Activated CD4-positive, alpha-beta T cell treated with anti-CD3 and anti-CD28 coated beads, Interleukin-2, amount 10 ng/mL, durations not matched to agents 7 days and 5 days (primary cell): Measurements from ENCODE around the gene UGT1A1. TPM values are rescaled to one million over a fixed set of nuclear protein-coding genes. Genes with fewer than 3 reads are reported as not detected.
"Not testable (repeated sequence)": the region's sequence is repeated elsewhere in the genome, so short reads cannot be mapped to it uniquely, and the experiment has no call there.

ENCODE experiments used
- CTCF ChIA-PET: fragments of 350-600 bp; sonication (Branson Sonifier 250); formaldehyde crosslinking; loops from one replicate; lab custom pipeline; 2021; ENCODE audit warnings: antibody characterized with exemption; lab: Charles Lee
- POLR2A ChIA-PET: fragments of 350-600 bp; sonication (Branson Sonifier 250); formaldehyde crosslinking; loops from one replicate; lab custom pipeline; 2021; ENCODE audit warnings: antibody characterized with exemption; lab: Charles Lee
- DNase-seq: peaks from one replicate; pipeline ENCODE4 v3.0.0-alpha.2; 2020
- H3K27ac Mint-ChIP-seq: one replicate; pipeline ENCODE4 v1.8.0; 2021; ENCODE audit warnings: mild to moderate bottlenecking, moderate library complexity, mixed read lengths
- H3K27me3 Mint-ChIP-seq: one replicate; pipeline ENCODE4 v1.8.0; 2021; ENCODE audit warnings: mixed read lengths
- H3K36me3 Mint-ChIP-seq: one replicate; pipeline ENCODE4 v1.8.0; 2021; ENCODE audit warnings: low read depth, mixed read lengths
- H3K4me1 Mint-ChIP-seq: one replicate; pipeline ENCODE4 v1.8.0; 2021; ENCODE audit warnings: mixed read lengths
- H3K4me3 Mint-ChIP-seq: one replicate; pipeline ENCODE4 v1.8.0; 2021; ENCODE audit warnings: mild to moderate bottlenecking, moderate library complexity, mixed read lengths
- H3K9me3 Mint-ChIP-seq: one replicate; pipeline ENCODE4 v1.8.0; 2021; ENCODE audit warnings: mixed read lengths
- total RNA-seq, 2 experiments: library from RNA; stranded (reverse); gene quantifications; one replicate each; pipeline ENCODE4 v1.2.3, GENCODE V29; 2021

UGT1A1 gene
- not detected for total RNA-seq

- Mint-ChIP-seq H3K4me3 (no peak within 1 kb of the TSS), H3K27me3 (peaks cover 16% of the 10 kb centered on the region), H3K36me3 (no peaks in the 10 kb centered on the region), H3K9me3 (no peaks in the 10 kb centered on the region), H3K27ac (no peak within 1 kb of the TSS), H3K4me1 (no peaks in the 10 kb centered on the region)
- DNase-seq, result no peak
- POLR2A ChIA-PET, result no interaction called here
- CTCF ChIA-PET, result no interaction called here
Measured at GRCh38 chr2:233760043-233760442, at the start of gene UGT1A1. Gene UGT1A1 (plus strand): TSS chr2:233760270. CDS start chr2:233760288, 18 bp downstream.

GRCh38 chr2:233711312-233712008, 48.6 kb upstream of the UGT1A1 start:
- H3K36me3 Mint-ChIP-seq, result no peaks in the 10 kb centered on the region
- ChIA-PET POLR2A (no interaction called here), CTCF (no interaction called here)
- H3K4me3 Mint-ChIP-seq, result no peak overlapping the region
- peaks cover 5% of the 10 kb centered on the region for H3K4me1 Mint-ChIP-seq
- no peaks in the 10 kb centered on the region for H3K9me3 Mint-ChIP-seq
- DNase-seq, result peak; percentile 79
- peaks cover 32% of the 10 kb centered on the region for H3K27me3 Mint-ChIP-seq
- H3K27ac Mint-ChIP-seq, result no peak overlapping the region

- Mint-ChIP-seq H3K36me3 (no peaks in the 10 kb centered on the region), H3K27me3 (peaks cover 28% of the 10 kb centered on the region), H3K9me3 (no peaks in the 10 kb centered on the region), H3K27ac (no peak within 1 kb of the TSS), H3K4me3 (no peak within 1 kb of the TSS), H3K4me1 (peaks cover 5% of the 10 kb centered on the region)
- no peak for DNase-seq
- ChIA-PET POLR2A (no interaction called here), CTCF (no interaction called here)
Measured at GRCh38 chr2:233712611-233713261, 47.3 kb upstream of the UGT1A1 start, which contains the start of gene UGT1A5. Gene UGT1A5 (plus strand): TSS chr2:233712907. CDS start chr2:233712992, 85 bp downstream.

GRCh38 chr2:233713262-233713615, 46.8 kb upstream of the UGT1A1 start:
- Mint-ChIP-seq H3K4me3 (no peak overlapping the region), H3K36me3 (no peaks in the 10 kb centered on the region), H3K27me3 (peaks cover 26% of the 10 kb centered on the region), H3K9me3 (no peaks in the 10 kb centered on the region), H3K27ac (no peak overlapping the region), H3K4me1 (peaks cover 5% of the 10 kb centered on the region)
- ChIA-PET POLR2A (no interaction called here), CTCF (no interaction called here)
- DNase-seq, result no peak

- CTCF ChIA-PET, result no interaction called here
- Mint-ChIP-seq H3K36me3 (no peaks in the 10 kb centered on the region), H3K27ac (no peak overlapping the region), H3K9me3 (no peaks in the 10 kb centered on the region), H3K4me1 (peaks cover 5% of the 10 kb centered on the region), H3K4me3 (no peak overlapping the region), H3K27me3 (peaks cover 25% of the 10 kb centered on the region)
- POLR2A ChIA-PET, result no interaction called here
- DNase-seq, result no peak
Measured at GRCh38 chr2:233714121-233714520, 45.9 kb upstream of the UGT1A1 start.

DNA sequence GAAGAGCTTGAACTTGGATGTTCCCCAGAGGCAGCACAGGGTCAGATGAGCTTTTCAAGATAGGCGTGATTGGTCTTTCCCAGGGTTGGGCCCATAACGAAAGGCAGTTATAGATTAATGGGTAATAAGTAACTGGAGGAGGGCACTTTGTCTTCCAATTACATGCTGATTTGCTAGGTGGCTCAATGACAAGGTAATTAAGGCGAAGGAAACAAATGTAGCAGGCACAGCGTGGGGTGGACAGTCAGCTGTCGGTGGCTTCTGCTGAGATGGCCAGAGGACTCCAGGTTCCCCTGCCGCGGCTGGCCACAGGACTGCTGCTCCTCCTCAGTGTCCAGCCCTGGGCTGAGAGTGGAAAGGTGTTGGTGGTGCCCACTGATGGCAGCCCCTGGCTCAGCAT, 41.5 kb upstream of the UGT1A1 start, which contains the start of gene UGT1A4:
UGT1A4 (plus strand) TSS at position 185 of the 400 bp plus-strand sequence; CDS start at position 270, 85 bp downstream.
- Mint-ChIP-seq H3K4me3 (no peak within 1 kb of the TSS), H3K4me1 (peaks cover 5% of the 10 kb centered on the region), H3K9me3 (no peaks in the 10 kb centered on the region), H3K36me3 (no peaks in the 10 kb centered on the region), H3K27me3 (peaks cover 18% of the 10 kb centered on the region), H3K27ac (no peak within 1 kb of the TSS)
- ChIA-PET POLR2A (no interaction called here), CTCF (no interaction called here)
- no peak for DNase-seq

DNA sequence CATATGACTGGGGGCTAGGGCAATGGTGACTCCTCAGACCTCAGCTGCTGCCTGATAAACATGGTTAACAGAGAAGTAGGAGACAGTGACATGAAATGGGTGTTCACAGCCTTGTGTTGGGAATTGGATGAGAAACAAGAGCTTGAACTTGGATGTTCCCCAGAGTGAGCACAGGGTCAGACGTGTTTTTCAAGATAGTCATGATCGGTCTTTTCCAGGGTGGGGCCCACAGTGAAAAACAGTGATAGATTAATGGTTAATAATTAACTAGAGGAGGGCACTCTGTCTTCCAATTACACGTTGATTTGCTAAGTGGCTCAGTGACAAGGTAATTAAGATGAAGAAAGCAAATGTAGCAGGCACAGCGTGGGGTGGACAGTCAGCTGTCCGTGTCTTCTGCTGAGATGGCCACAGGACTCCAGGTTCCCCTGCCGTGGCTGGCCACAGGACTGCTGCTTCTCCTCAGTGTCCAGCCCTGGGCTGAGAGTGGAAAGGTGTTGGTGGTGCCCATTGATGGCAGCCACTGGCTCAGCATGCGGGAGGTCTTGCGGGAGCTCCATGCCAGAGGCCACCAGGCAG, 31.3 kb upstream of the UGT1A1 start, which contains the start of gene UGT1A3:
UGT1A3 (plus strand) TSS at position 320 of the 579 bp plus-strand sequence; CDS start at position 405, 85 bp downstream.
- peaks cover 6% of the 10 kb centered on the region for H3K27me3 Mint-ChIP-seq
- no peak within 1 kb of the TSS for H3K4me3 Mint-ChIP-seq
- no peaks in the 10 kb centered on the region for H3K4me1 Mint-ChIP-seq
- CTCF ChIA-PET, result no interaction called here
- H3K36me3 Mint-ChIP-seq, result no peaks in the 10 kb centered on the region
- POLR2A ChIA-PET, result no interaction called here
- H3K9me3 Mint-ChIP-seq, result no peaks in the 10 kb centered on the region
- no peak within 1 kb of the TSS for H3K27ac Mint-ChIP-seq
- DNase-seq, result no peak

DNA sequence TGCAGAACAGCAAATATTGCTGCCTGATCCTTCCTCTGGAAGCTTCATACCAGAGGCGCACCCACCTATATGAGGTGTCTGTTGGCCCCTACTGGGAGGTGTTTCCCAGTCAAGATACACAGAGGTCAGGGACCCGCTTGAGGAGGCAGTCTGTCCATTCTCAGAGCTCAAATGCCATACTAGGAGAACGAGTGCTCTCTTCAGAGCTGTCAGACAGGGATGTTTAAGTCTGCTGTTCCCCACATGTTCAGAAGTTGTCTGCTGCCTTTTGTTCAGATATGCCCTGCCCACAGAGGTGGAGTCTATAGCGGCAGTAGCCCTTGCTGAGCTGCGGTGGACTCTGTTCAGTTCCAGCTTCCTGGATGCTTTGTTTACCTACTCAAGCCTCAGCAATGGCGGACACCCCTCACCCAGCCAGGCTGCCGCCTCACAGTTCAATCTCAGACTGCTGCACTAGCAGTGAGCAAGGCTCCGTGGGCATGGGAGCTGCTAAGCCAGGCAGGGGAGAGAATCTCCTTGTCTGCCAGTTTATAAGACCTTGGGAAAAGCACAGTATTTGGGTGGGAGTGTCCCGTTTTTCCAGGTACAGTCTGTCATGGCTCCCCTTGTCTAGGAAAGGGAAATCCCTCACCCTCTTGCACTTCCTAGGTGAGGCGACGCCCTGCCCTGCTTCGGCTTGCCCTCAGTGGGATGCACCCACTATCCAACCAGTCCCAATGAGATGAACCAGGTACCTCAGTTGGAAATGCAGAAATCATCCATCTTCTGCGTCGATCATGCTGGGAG, 23.0 kb upstream of the UGT1A1 start:
- peaks cover 27% of the 10 kb centered on the region for H3K27me3 Mint-ChIP-seq
- H3K4me1 Mint-ChIP-seq, CTCF ChIA-PET, H3K36me3 Mint-ChIP-seq, DNase-seq, H3K27ac Mint-ChIP-seq, H3K4me3 Mint-ChIP-seq, H3K9me3 Mint-ChIP-seq, POLR2A ChIA-PET: not testable (repeated sequence)

DNA sequence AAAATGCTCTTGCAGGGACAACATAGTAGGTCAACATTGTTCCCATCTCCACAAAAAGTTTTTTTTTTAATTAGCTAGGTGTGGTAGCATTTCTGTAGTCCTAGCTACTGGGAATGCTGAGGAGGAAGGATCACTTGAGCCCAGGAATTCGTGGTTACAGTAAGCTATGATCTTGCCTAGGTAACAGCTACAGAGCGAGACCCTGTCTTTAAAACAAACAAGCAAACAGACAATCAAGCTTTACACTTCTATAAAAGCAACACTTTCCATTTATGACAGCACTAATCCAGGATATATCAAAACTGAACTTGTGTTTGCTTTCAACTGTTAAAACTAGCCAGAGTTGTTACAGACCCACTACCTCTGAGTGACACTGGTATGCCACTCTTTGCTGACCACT, 19.2 kb upstream of the UGT1A1 start:
- H3K27me3 Mint-ChIP-seq, result peaks cover 11% of the 10 kb centered on the region
- no peak for DNase-seq
- POLR2A ChIA-PET, result no interaction called here
- no peaks in the 10 kb centered on the region for H3K4me1 Mint-ChIP-seq
- H3K4me3 Mint-ChIP-seq, result no peak overlapping the region
- no peaks in the 10 kb centered on the region for H3K36me3 Mint-ChIP-seq
- CTCF ChIA-PET, result no interaction called here
- no peaks in the 10 kb centered on the region for H3K9me3 Mint-ChIP-seq
- H3K27ac Mint-ChIP-seq, result no peak overlapping the region

DNA sequence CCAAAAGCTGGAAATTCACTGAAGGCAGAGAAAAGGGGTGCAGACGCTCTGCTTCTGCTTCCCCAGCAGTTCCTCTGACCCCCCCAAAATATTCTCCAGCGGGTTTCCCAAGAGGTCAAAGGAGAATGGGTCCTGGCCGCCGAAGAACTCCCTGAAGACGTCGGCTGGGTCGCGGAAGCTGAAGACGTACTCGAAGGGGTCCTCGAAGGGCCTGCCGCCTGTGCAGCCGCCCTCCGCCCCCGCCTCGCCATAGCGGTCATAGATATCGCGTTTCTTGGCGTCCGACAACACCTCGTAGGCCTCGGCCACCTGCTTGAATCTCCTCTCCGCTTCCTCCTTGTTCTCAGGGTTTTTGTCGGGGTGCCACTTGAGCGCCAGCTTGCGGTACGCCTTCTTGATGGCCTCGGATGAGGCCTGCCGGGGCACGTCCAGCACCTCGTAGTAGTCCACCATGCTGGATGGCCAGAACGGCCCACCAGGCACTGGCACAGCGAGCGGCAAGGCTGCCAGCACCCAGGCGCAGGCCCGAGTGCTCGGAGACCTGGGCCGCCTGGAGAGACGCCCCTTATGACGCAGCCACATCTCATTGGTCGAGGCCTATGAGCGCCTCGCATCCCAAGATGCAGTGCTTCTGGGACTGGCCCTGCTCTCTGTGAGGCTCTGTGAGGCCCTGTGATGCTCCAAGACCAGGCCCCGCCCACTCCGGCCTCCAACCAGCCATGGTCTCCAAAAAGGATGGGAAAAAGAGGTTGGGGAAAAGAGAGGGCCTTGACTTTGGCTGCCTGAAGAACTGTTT, 16.4 kb upstream of the UGT1A1 start:
- Mint-ChIP-seq H3K27me3 (peaks cover 10% of the 10 kb centered on the region), H3K27ac (no peak overlapping the region), H3K9me3 (no peaks in the 10 kb centered on the region), H3K36me3 (no peaks in the 10 kb centered on the region), H3K4me1 (no peaks in the 10 kb centered on the region), H3K4me3 (no peak overlapping the region)
- POLR2A ChIA-PET, result no interaction called here
- CTCF ChIA-PET, result no interaction called here
- DNase-seq, result no peak

GRCh38 chr2:233745073-233745755, 14.9 kb upstream of the UGT1A1 start:
- no peak overlapping the region for H3K4me3 Mint-ChIP-seq
- CTCF ChIA-PET, result no interaction called here
- peaks cover 6% of the 10 kb centered on the region for H3K9me3 Mint-ChIP-seq
- H3K27me3 Mint-ChIP-seq, result peaks cover 5% of the 10 kb centered on the region
- no peak overlapping the region for H3K27ac Mint-ChIP-seq
- POLR2A ChIA-PET, result no interaction called here
- no peaks in the 10 kb centered on the region for H3K4me1 Mint-ChIP-seq
- H3K36me3 Mint-ChIP-seq, result no peaks in the 10 kb centered on the region
- DNase-seq, result no peak

- H3K4me3 Mint-ChIP-seq, H3K27ac Mint-ChIP-seq, CTCF ChIA-PET, H3K4me1 Mint-ChIP-seq, POLR2A ChIA-PET, H3K36me3 Mint-ChIP-seq, DNase-seq, H3K9me3 Mint-ChIP-seq, H3K27me3 Mint-ChIP-seq: not testable (repeated sequence)
Measured at GRCh38 chr2:233745838-233746237, 14.2 kb upstream of the UGT1A1 start.
